K562 (cell line): Measurements from ENCODE around the gene KRT85. TPM values are rescaled to one million over a fixed set of nuclear protein-coding genes. Genes with fewer than 3 reads are reported as not detected.

Source experiments
- ATAC-seq: fragments of 200-7000 bp; cut with Tn5 transposase; 3 replicates; pipeline ENCODE4 v1.9.1; 2020; ENCODE audit warnings: moderate library complexity
- BruUV-seq: library from RNA; stranded (reverse); fragments of 400-500 nt; replicated peaks from 2 replicates; lab custom pipeline; 2021; lab: Mats Ljungman, UMichigan
- CTCF ChIA-PET: fragments of 300-600 bp; formaldehyde crosslinking; extraction: SDS; loops from one replicate; lab custom pipeline; 2021; ENCODE audit warnings: low intra/inter-chr PET ratio; lab: Yijun Ruan, JAX
- POLR2A ChIA-PET: fragments of 300-600, 350-650 bp; sonication (Branson Sonifier 250); formaldehyde crosslinking; extraction: SDS; loops from one replicate; lab custom pipeline; 2021; ENCODE audit warnings: antibody characterized with exemption, inconsistent platforms; lab: Yijun Ruan, JAX
- DNase-seq, 4 experiments: peaks; one replicate each; pipeline versions ENCODE4 v3.0.0 to v3.0.0-alpha.2; 2011 to 2018; ENCODE audit warnings: low spot score in 3 of 4, mixed read lengths in 3 of 4; ENCODE audit errors: extremely low read depth in 1 of 4
- FAIRE-seq: peaks from 2 replicates; lab custom pipeline; 2011; peaks lifted over from hg19 to GRCh38; lab: Jason Lieb, UNC
- H2AFZ ChIP-seq: 2 replicates; pipeline ENCODE4 v1.6.0; 2011; ENCODE audit warnings: low read depth, low read length, control low read depth, inconsistent platforms
- H3K27ac ChIP-seq: fragments of 200-600 bp; 3 replicates; pipeline ENCODE4 v1.8.0; 2011; ENCODE audit warnings: low read depth, mild to moderate bottlenecking, control low read depth, inconsistent platforms, low read length, moderate library complexity, mixed read lengths; ENCODE audit errors: extremely low read depth
- H3K27me3 ChIP-seq, 2 experiments: fragments of 300-600 bp in 1 of 2; 2 replicates in 1 of 2; 3 replicates in 1 of 2; pipeline versions ENCODE4 v1.6.0 to v1.8.0; 2011; ENCODE audit warnings: inconsistent platforms in 2 of 2, low read length in 2 of 2, mild to moderate bottlenecking in 1 of 2, mixed read lengths in 1 of 2, moderate library complexity in 1 of 2; ENCODE audit not compliant: control insufficient read depth in 2 of 2, insufficient read depth in 2 of 2
- H3K36me3 ChIP-seq: fragments of 300-600 bp; 3 replicates; pipeline ENCODE4 v1.8.0; 2011; ENCODE audit warnings: mild to moderate bottlenecking, low read length, inconsistent platforms; ENCODE audit not compliant: control insufficient read depth, insufficient read depth
- H3K4me1 ChIP-seq, 2 experiments: fragments of 200-600 bp in 1 of 2; replicated peaks in 1 of 2; 2 replicates in 1 of 2; 3 replicates in 1 of 2; pipeline versions ENCODE4 v1.5.1 to v1.8.0; 2011; ENCODE audit warnings: inconsistent platforms in 2 of 2, low read length in 2 of 2, mild to moderate bottlenecking in 1 of 2, mixed read lengths in 1 of 2, moderate library complexity in 1 of 2; ENCODE audit not compliant: control insufficient read depth in 2 of 2, insufficient read depth in 2 of 2
- H3K4me2 ChIP-seq: 2 replicates; pipeline ENCODE4 v1.6.1; 2011; ENCODE audit warnings: low read length, control low read depth, inconsistent platforms, mixed read lengths; ENCODE audit not compliant: insufficient read depth
- H3K4me3 ChIP-seq: fragments of 200-600 bp; sonication (generic), shearing (Covaris generic); 2 replicates; pipeline ENCODE4 v1.5.1; 2016; ENCODE audit warnings: control low read depth, inconsistent platforms
- H3K79me2 ChIP-seq: fragments of 200-600 bp; 3 replicates; pipeline ENCODE4 v1.8.0; 2011; ENCODE audit warnings: low read length, inconsistent platforms; ENCODE audit not compliant: control insufficient read depth, insufficient read depth
- H3K9ac ChIP-seq, 2 experiments: 2 replicates each; pipeline versions ENCODE4 v1.6.0 to v1.6.1; 2011; ENCODE audit warnings: low read depth in 2 of 2, low read length in 2 of 2, control low read depth in 1 of 2, inconsistent platforms in 1 of 2, mild to moderate bottlenecking in 1 of 2, mixed read lengths in 1 of 2; ENCODE audit not compliant: insufficient read depth in 1 of 2
- H3K9me1 ChIP-seq: one replicate; pipeline ENCODE4 v1.6.0; 2011; ENCODE audit warnings: inconsistent platforms, mild to moderate bottlenecking, low read length, moderate library complexity; ENCODE audit not compliant: control insufficient read depth, insufficient read depth
- H3K9me3 ChIP-seq: replicated peaks from 2 replicates; pipeline ENCODE4 v1.5.1; 2011; ENCODE audit warnings: low read depth, low read length, inconsistent platforms; ENCODE audit not compliant: control insufficient read depth, insufficient read depth
- H4K20me1 ChIP-seq: replicated peaks from 2 replicates; pipeline ENCODE4 v1.6.1; 2011; ENCODE audit warnings: low read length, inconsistent platforms, mixed read lengths; ENCODE audit not compliant: control insufficient read depth, insufficient read depth
- CTCF ChIP-seq, 3 experiments: IDR thresholded peaks in 2 of 3; conservative IDR thresholded peaks in 1 of 3; 2 replicates each; pipeline ENCODE4 v1.5.1; 2011 to 2012; ENCODE audit warnings: low read length in 3 of 3, mild to moderate bottlenecking in 3 of 3, control low read depth in 2 of 3, improper control_type of control experiment in 1 of 3, inconsistent platforms in 1 of 3, low read depth in 1 of 3, mixed read lengths in 1 of 3, moderate library complexity in 1 of 3; ENCODE audit not compliant: insufficient read depth in 2 of 3
- ELF4 ChIP-seq: fragments of 450-650 bp; formaldehyde crosslinking; IDR thresholded peaks from 2 replicates; pipeline ENCODE4 v1.4.0; 2022; ENCODE audit warnings: missing genetic modification characterization
- REST ChIP-seq, 2 experiments: fragments of 450-650 bp; formaldehyde crosslinking in 1 of 2; IDR thresholded peaks; 2 replicates each; pipeline versions ENCODE4 v1.4.0 to v1.6.1; 2014 to 2020; ENCODE audit warnings: mild to moderate bottlenecking in 2 of 2, borderline replicate concordance in 1 of 2, low read depth in 1 of 2
- SMAD3 ChIP-seq: fragments of 450-650 bp; formaldehyde crosslinking; conservative IDR thresholded peaks from 2 replicates; pipeline ENCODE4 v1.4.0; 2020; ENCODE audit warnings: mild to moderate bottlenecking
- TCFL5 ChIP-seq: fragments of 250-450 bp; sonication (Bioruptor Pico); conservative IDR thresholded peaks from 2 replicates; pipeline ENCODE4 v1.6.1; 2021; ENCODE audit warnings: mild to moderate bottlenecking, moderate library complexity, matching md5 sums
- UBTF ChIP-seq, 2 experiments: IDR thresholded peaks; 2 replicates each; pipeline ENCODE4 v1.6.1; 2012; ENCODE audit warnings: improper control_type of control experiment in 2 of 2, low read depth in 2 of 2, low read length in 2 of 2, borderline replicate concordance in 1 of 2
- ZBTB43 ChIP-seq: sonication (generic); formaldehyde crosslinking; IDR thresholded peaks from 2 replicates; pipeline ENCODE4 v1.8.0; 2023; ENCODE audit warnings: mild to moderate bottlenecking, missing genetic modification reagents
- WGBS: fragments of 100-300 bp; shearing (Covaris generic); methylation state at CpG from one replicate; pipeline ENCODE4 v1.1.6; 2016; ENCODE audit warnings: low coverage, mixed read lengths; ENCODE audit not compliant: insufficient coverage; ENCODE audit errors: missing lambda C conversion rate; 5-methylcytosine and 5-hydroxymethylcytosine counted together
- in situ Hi-C: fragments of 300-500 bp; cut with MboI; formaldehyde crosslinking; loops from 4 replicates; pipeline ENCODE4 v1.15.0; 2018; ENCODE audit warnings: inconsistent platforms, mixed read lengths
- intact Hi-C: fragments of 100-400 bp; cut with micrococcal nuclease; formaldehyde crosslinking; loops from 2 replicates; pipeline ENCODE4 v1.14.2; 2022
- polyA plus RNA-seq, 8 experiments: library from polyadenylated mRNA; depleted of rRNA in 4 of 8; stranded (reverse) in 5 of 8; unstranded in 3 of 8; fragments of >200 nt; fragmentation: Nextera tagmentation in 2 of 8; fragmentation: Illumina TruSeq in 1 of 8; extraction: Ambion mirVana in 2 of 8; extraction: Trizol in 1 of 8; gene quantifications; 2 replicates each; pipeline versions ENCODE4 v1.2.1 to v1.2.3, GENCODE V29; 2011 to 2014; ENCODE audit warnings: inconsistent platforms in 1 of 8, missing spikeins in 1 of 8
- total RNA-seq, 7 experiments: library from RNA; depleted of rRNA in 6 of 7; stranded (reverse); fragments of >200 nt in 6 of 7; fragmentation: Illumina TruSeq in 2 of 7; extraction: Trizol in 2 of 7; gene quantifications; 2 replicates each; pipeline versions ENCODE4 v1.2.1 to v1.2.3, GENCODE V29; 2011 to 2021; ENCODE audit warnings: low replicate concordance in 1 of 7

The KRT85 gene
- total and polyA plus RNA-seq, 9 of the 15 experiments (the other 6 are each of a cell fraction or from before 2014, with no cell fraction given) = not detected

- DNase-seq (no peak), FAIRE-seq (no peak), ATAC-seq (no peak)
- in situ Hi-C loops (no loop called here), intact Hi-C loops (no loop called here)
- BruUV-seq = no TSS peak
- no peaks in the 10 kb centered on the region; a peak in 1 of 5 replicates for H3K4me1 ChIP-seq
- no peak overlapping the region for H3K4me2 ChIP-seq
- peaks cover 3% of the 10 kb centered on the region for H3K9me1 ChIP-seq
- H3K79me2 ChIP-seq = no peaks in the 10 kb centered on the region
- H3K36me3 ChIP-seq = no peaks in the 10 kb centered on the region
- no peaks in the 10 kb centered on the region for H3K9me3 ChIP-seq
- WGBS = 0% methylated on average over 1 of the region's 1 CpG
- no peak overlapping the region for H2AFZ ChIP-seq
- H4K20me1 ChIP-seq = peaks cover 7% of the 10 kb centered on the region; the same call in 1 of the 2 replicates
- H3K27me3 ChIP-seq = peaks cover 0 to 20% of the 10 kb centered on the region in 2 experiments; a peak in 2 of 5 replicates
- H3K9ac ChIP-seq = no peak overlapping the region
- H3K27ac ChIP-seq = no peak overlapping the region
- H3K4me3 ChIP-seq = no peak overlapping the region
- POLR2A ChIA-PET = interaction anchor here (0.7 kb wide), 1 partner anchor 9 kb away, joined by 3 read pairs; no protein-coding TSS in a partner anchor
- CTCF ChIA-PET = no interaction called here
- TF ChIP-seq CTCF (IDR thresholded peaks at IDR 0.05 in 2 of 3, conservative IDR thresholded peaks at IDR 0.05 in 1 of 3; ENCODE audit: insufficient read depth in 2 of 3, low read depth in 1 of 3, low read length in 3 of 3) = no peak
- TF ChIP-seq ZBTB43 (CRISPR knock-in tag) = no peak
- no peak for TF ChIP-seq SMAD3
- TF ChIP-seq TCFL5 = no peak
- no peak for TF ChIP-seq ELF4 (CRISPR knock-in tag)
- TF ChIP-seq UBTF (IDR thresholded peaks at IDR 0.05; ENCODE audit: borderline replicate concordance in 1 of 2, low read depth in 2 of 2, low read length in 2 of 2) = no peak
- no peak for TF ChIP-seq REST (IDR thresholded peaks at IDR 0.05; ENCODE audit: borderline replicate concordance)
- no peak for TF ChIP-seq REST (CRISPR knock-in tag; IDR thresholded peaks at IDR 0.05; ENCODE audit: low read depth)
Observed at GRCh38 chr12:52416795-52417194, 49.5 kb upstream of the KRT85 start.
